Activated CD4-positive, alpha-beta T cell treated with anti-CD3 and anti-CD28 coated beads, Interleukin-2, Interleukin-4, amounts not matched to agents 100 ng/mL and 50 ng/mL, durations not matched to agents 16 hours and 8 hours (primary cell): ENCODE results near the gene ELOVL2.
"Not testable (repeated sequence)": the region's sequence is repeated elsewhere in the genome, so short reads cannot be mapped to it uniquely, and the experiment has no call there.

Experiments
- DNase-seq: peaks from one replicate; pipeline ENCODE4 v3.0.0-alpha.2; 2020; ENCODE audit warnings: low spot score

ELOVL2 gene

GRCh38 chr6:11021714-11022113 is 22.4 kb downstream of the ELOVL2 start:
- DNase-seq = no peak

- no peak for DNase-seq
Measured at GRCh38 chr6:11021003-11021402, 23.1 kb downstream of the ELOVL2 start.

- no peak for DNase-seq
Measured at GRCh38 chr6:11018225-11018624, 25.9 kb downstream of the ELOVL2 start.

GRCh38 chr6:11017090-11017489 is 27.0 kb downstream of the ELOVL2 start:
- DNase-seq = no peak

GRCh38 chr6:11016452-11016851 is 27.7 kb downstream of the ELOVL2 start:
- DNase-seq = no peak

GRCh38 chr6:11015102-11015501 is 29.0 kb downstream of the ELOVL2 start:
- DNase-seq = no peak

- no peak for DNase-seq
Measured at GRCh38 chr6:11013721-11014070, 30.4 kb downstream of the ELOVL2 start.

GRCh38 chr6:11012976-11013720 is 31.0 kb downstream of the ELOVL2 start:
- DNase-seq = no peak

- DNase-seq = no peak
Measured at GRCh38 chr6:11012295-11012754, 31.8 kb downstream of the ELOVL2 start.

GRCh38 chr6:11011787-11012234 is 32.3 kb downstream of the ELOVL2 start:
- DNase-seq = no peak

- DNase-seq = no peak
Measured at GRCh38 chr6:11009353-11009752, 34.8 kb downstream of the ELOVL2 start.

- no peak for DNase-seq
Measured at GRCh38 chr6:11008821-11009220, 35.3 kb downstream of the ELOVL2 start.

GRCh38 chr6:11007715-11008608 is 36.1 kb downstream of the ELOVL2 start:
- peak; percentile 34 for DNase-seq

- no peak for DNase-seq
Measured at GRCh38 chr6:11006061-11006460, 38.0 kb downstream of the ELOVL2 start.

- DNase-seq = not testable (repeated sequence)
Measured at GRCh38 chr6:11003297-11003696, 40.8 kb downstream of the ELOVL2 start.

GRCh38 chr6:11002176-11002575 is 41.9 kb downstream of the ELOVL2 start:
- no peak for DNase-seq

GRCh38 chr6:10999994-11000393 is 44.1 kb downstream of the ELOVL2 start:
- DNase-seq = no peak

GRCh38 chr6:10995114-10995707 is 48.9 kb downstream of the ELOVL2 start:
- no peak for DNase-seq

- no peak for DNase-seq
Measured at GRCh38 chr6:10993896-10994295, 50.2 kb downstream of the ELOVL2 start.

GRCh38 chr6:10991115-10991514 is 53.0 kb downstream of the ELOVL2 start:
- DNase-seq = no peak

GRCh38 chr6:10989587-10989986 is 54.5 kb downstream of the ELOVL2 start:
- DNase-seq = no peak

- not testable (repeated sequence) for DNase-seq
Measured at GRCh38 chr6:10984959-10985358, 59.1 kb downstream of the ELOVL2 start.

- DNase-seq = no peak
Measured at GRCh38 chr6:10981409-10981808, 62.7 kb downstream of the ELOVL2 start.
